Mammary epithelial cell (primary cell): ENCODE measurements around the gene ZNF683.

Experiments used
- CTCF ChIP-seq, 2 donors: IDR thresholded peaks in 1 of 2; conservative IDR thresholded peaks in 1 of 2; 2 replicates each; pipeline ENCODE4 v1.5.1; 2011 to 2012; ENCODE audit warnings: inconsistent platforms in 2 of 2, low read length in 2 of 2, mild to moderate bottlenecking in 2 of 2, control low read depth in 1 of 2, low read depth in 1 of 2; ENCODE audit not compliant: insufficient read depth in 1 of 2; ENCODE audit errors: extremely low read depth in 1 of 2
- EZH2 ChIP-seq: IDR thresholded peaks from 2 replicates; pipeline ENCODE4 v1.6.1; 2012; ENCODE audit warnings: low read length, inconsistent platforms, borderline replicate concordance

DNA sequence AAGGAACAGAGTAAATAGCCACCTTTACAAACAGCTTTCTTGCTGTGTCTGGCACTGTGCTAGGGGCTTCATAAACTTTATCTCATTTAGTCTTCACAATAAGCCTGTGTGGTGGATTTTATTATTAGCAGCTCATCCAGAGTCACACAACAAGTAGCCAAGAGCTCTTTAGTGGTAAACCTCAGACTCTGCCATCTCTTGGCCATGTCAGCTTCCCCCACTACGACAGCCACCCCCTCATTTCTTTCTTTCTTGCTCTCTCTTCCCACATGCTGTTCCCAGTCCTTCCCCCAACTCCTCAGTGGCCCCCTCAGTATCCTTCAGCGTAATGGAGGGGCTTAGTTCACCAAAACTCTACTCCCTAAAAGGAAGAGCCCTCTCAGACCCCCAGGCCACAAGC is 1.2 kb upstream of the ZNF683 start:
- TF ChIP-seq CTCF (conservative IDR thresholded peaks at IDR 0.05 in 1 of 2, IDR thresholded peaks at IDR 0.05 in 1 of 2; ENCODE audit: extremely low read depth in 1 of 2, insufficient read depth in 1 of 2, low read depth in 1 of 2, low read length in 2 of 2) (no peak), EZH2 (no peak)
